K562 (cell line): Measurements from ENCODE around the gene CDC14B. TPM values are rescaled to one million over a fixed set of nuclear protein-coding genes. Genes with fewer than 3 reads are reported as not detected.

Experiments used
- ARID2 ChIP-seq: fragments of 450-650 bp; IDR thresholded peaks from 2 replicates; pipeline ENCODE4 v1.6.1; 2017; ENCODE audit warnings: antibody characterized with exemption, mild to moderate bottlenecking
- ELF1 ChIP-seq: fragments of 200-800 bp; sonication (Bioruptor generic); IDR thresholded peaks from 2 replicates; pipeline ENCODE4 v1.6.1; 2016; ENCODE audit warnings: missing genetic modification characterization, missing compliant biosample characterization
- FOXM1 ChIP-seq, 2 experiments: fragments of 450-650 bp in 1 of 2; sonication (generic) in 1 of 2; formaldehyde crosslinking in 1 of 2; IDR thresholded peaks; 2 replicates each; pipeline versions ENCODE4 v1.6.1 to v1.9.0; 2017 to 2022; ENCODE audit warnings: low read depth in 2 of 2, mild to moderate bottlenecking in 2 of 2, missing genetic modification reagents in 1 of 2, moderate library complexity in 1 of 2
- JUN ChIP-seq, 2 experiments: sonication (generic) in 1 of 2; formaldehyde crosslinking in 1 of 2; IDR thresholded peaks; 2 replicates each; pipeline versions ENCODE4 v1.6.1 to v1.8.0; 2012 to 2022; ENCODE audit warnings: borderline replicate concordance in 2 of 2, mild to moderate bottlenecking in 2 of 2, improper control_type of control experiment in 1 of 2, low read depth in 1 of 2, low read length in 1 of 2, missing genetic modification reagents in 1 of 2
- KAT7 ChIP-seq: sonication (generic); formaldehyde crosslinking; IDR thresholded peaks from 2 replicates; pipeline ENCODE4 v1.8.0; 2022; ENCODE audit warnings: missing genetic modification reagents, mild to moderate bottlenecking, borderline replicate concordance
- KHSRP ChIP-seq: fragments of 450-650 bp; IDR thresholded peaks from 2 replicates; pipeline ENCODE4 v1.6.1; 2017
- MCM3 ChIP-seq: fragments of 450-650 bp; IDR thresholded peaks from 2 replicates; pipeline ENCODE4 v1.6.1; 2016
- MCM7 ChIP-seq, 2 experiments: fragments of 450-650 bp; IDR thresholded peaks; 2 replicates each; pipeline ENCODE4 v1.6.1; 2016 to 2018
- MTA3 ChIP-seq: fragments of 450-650 bp; formaldehyde crosslinking; IDR thresholded peaks from 2 replicates; pipeline ENCODE4 v1.6.1; 2017; ENCODE audit warnings: mild to moderate bottlenecking, borderline replicate concordance
- NR3C1 ChIP-seq: sonication (generic); formaldehyde crosslinking; IDR thresholded peaks from 2 replicates; pipeline ENCODE4 v1.8.1; 2022; ENCODE audit warnings: missing genetic modification reagents
- PYGO2 ChIP-seq: fragments of 450-650 bp; IDR thresholded peaks from 2 replicates; pipeline ENCODE4 v1.6.1; 2016; ENCODE audit warnings: mild to moderate bottlenecking, missing genetic modification characterization, moderate library complexity, missing compliant biosample characterization
- RBM34 ChIP-seq: fragments of 200-400 bp; formaldehyde crosslinking; IDR thresholded peaks from 2 replicates; pipeline ENCODE4 v1.6.1; 2018; ENCODE audit warnings: low read length, borderline replicate concordance; ENCODE audit not compliant: insufficient read depth
- TEAD2 ChIP-seq: fragments of 450-650 bp; IDR thresholded peaks from 2 replicates; pipeline ENCODE4 v1.6.1; 2016; ENCODE audit warnings: missing genetic modification characterization, control low read depth, missing compliant biosample characterization
- ZFP30 ChIP-seq: fragments of 250-450 bp; sonication (Bioruptor Pico); IDR thresholded peaks from 2 replicates; pipeline ENCODE4 v1.8.0; 2022; ENCODE audit warnings: moderate library complexity, mild to moderate bottlenecking, inconsistent platforms, borderline replicate concordance
- ZKSCAN3 ChIP-seq: fragments of 250-450 bp; sonication (Bioruptor Pico); IDR thresholded peaks from 2 replicates; pipeline ENCODE4 v1.4.0; 2020
- ZNF165 ChIP-seq: fragments of 250-450 bp; sonication (Bioruptor Pico); IDR thresholded peaks from 2 replicates; pipeline ENCODE4 v1.4.0; 2020; ENCODE audit warnings: borderline replicate concordance
- ZNF282 ChIP-seq: sonication (generic); formaldehyde crosslinking; IDR thresholded peaks from 2 replicates; pipeline ENCODE4 v1.8.1; 2023; ENCODE audit warnings: missing genetic modification reagents
- ZNF324 ChIP-seq: fragments of 250-450 bp; sonication (Bioruptor Pico); IDR thresholded peaks from 2 replicates; pipeline ENCODE4 v1.4.0; 2020; ENCODE audit warnings: mild to moderate bottlenecking
- ZNF785 ChIP-seq: fragments of 250-450 bp; sonication (Bioruptor Pico); IDR thresholded peaks from 2 replicates; pipeline ENCODE4 v1.4.0; 2020; ENCODE audit warnings: mild to moderate bottlenecking
- polyA plus RNA-seq, 8 experiments: library from polyadenylated mRNA; depleted of rRNA in 4 of 8; stranded (reverse) in 5 of 8; unstranded in 3 of 8; fragments of >200 nt; fragmentation: Nextera tagmentation in 2 of 8; fragmentation: Illumina TruSeq in 1 of 8; extraction: Ambion mirVana in 2 of 8; extraction: Trizol in 1 of 8; gene quantifications; 2 replicates each; pipeline versions ENCODE4 v1.2.1 to v1.2.3, GENCODE V29; 2011 to 2014; ENCODE audit warnings: inconsistent platforms in 1 of 8, missing spikeins in 1 of 8
- total RNA-seq, 7 experiments: library from RNA; depleted of rRNA in 6 of 7; stranded (reverse); fragments of >200 nt in 6 of 7; fragmentation: Illumina TruSeq in 2 of 7; extraction: Trizol in 2 of 7; gene quantifications; 2 replicates each; pipeline versions ENCODE4 v1.2.1 to v1.2.3, GENCODE V29; 2011 to 2021; ENCODE audit warnings: low replicate concordance in 1 of 7
- TF ChIP-seq, protein P1 (sequence below), 3 experiments: fragments of 200-800 bp in 1 of 3; sonication (Bioruptor generic) in 1 of 3; sonication (generic) in 1 of 3; formaldehyde crosslinking in 1 of 3; IDR thresholded peaks; 2 replicates each; pipeline versions ENCODE4 v1.6.1 to v1.8.0; 2016 to 2022; ENCODE audit warnings: mild to moderate bottlenecking in 2 of 3, missing compliant biosample characterization in 2 of 3, missing genetic modification characterization in 2 of 3, missing genetic modification reagents in 1 of 3
- TF ChIP-seq, protein P2 (sequence below): conservative IDR thresholded peaks from 2 replicates; pipeline ENCODE4 v1.6.1; 2011; ENCODE audit warnings: low read depth, mild to moderate bottlenecking, low read length; ENCODE audit not compliant: control insufficient read depth
- TF ChIP-seq, protein P3 (sequence below), 2 experiments: IDR thresholded peaks in 1 of 2; conservative IDR thresholded peaks in 1 of 2; 2 replicates each; pipeline ENCODE4 v1.6.1; 2016; ENCODE audit warnings: low read depth in 2 of 2, mild to moderate bottlenecking in 1 of 2, missing compliant biosample characterization in 1 of 2, missing genetic modification characterization in 1 of 2, moderate library complexity in 1 of 2

CDC14B gene
- total and polyA plus RNA-seq, 9 of the 15 experiments (the other 6 are each of a cell fraction or from before 2014, with no cell fraction given), result 1.4 to 6.0 (median 3.8) TPM

DNA sequence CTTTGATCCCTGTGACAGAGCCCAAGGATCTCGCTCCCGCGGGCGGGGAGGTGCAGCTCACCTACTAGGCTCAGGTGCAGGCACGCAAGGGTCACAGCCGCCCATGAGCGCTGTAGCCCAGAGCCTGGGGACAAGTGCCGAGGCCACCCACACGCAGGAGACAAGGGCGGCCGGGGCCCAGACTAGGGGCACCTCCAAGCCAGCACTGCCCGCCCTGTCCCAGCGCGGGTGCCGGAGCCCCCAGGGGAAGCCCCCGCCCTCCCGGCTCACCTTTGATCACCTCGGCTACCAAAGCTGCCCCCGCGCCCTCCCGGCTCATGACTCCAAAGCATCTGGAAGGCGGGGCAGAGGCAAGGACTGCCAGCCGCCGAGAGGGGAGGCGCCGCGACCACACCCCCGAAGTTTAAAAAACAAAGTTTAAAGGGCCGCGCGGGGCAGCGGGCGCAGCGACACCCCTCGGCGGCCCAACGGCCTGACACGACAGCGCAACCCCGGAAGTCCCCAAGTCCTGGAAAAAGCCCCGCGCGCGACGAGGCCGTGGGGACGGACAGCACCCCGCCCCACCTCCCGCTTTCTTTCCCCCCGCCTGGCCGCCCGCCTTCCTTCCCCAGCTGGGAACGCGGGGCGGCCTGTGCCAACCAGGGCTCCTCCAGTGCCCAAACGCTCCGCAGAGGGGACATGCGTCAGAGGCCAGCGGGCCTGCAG lies 53.0 kb downstream of the CDC14B start (continued):
- TF ChIP-seq FOXM1 (IDR thresholded peaks at IDR 0.05; ENCODE audit: low read depth) (no peak), FOXM1 (CRISPR knock-in tag; IDR thresholded peaks at IDR 0.05; ENCODE audit: low read depth) (no peak), ZNF785 (CRISPR knock-in tag) (no peak), ARID2 (no peak), RBM34 (no peak), JUN (IDR thresholded peaks at IDR 0.05; ENCODE audit: borderline replicate concordance, low read depth, low read length) (0 out of 2 replicates have a peak, but pooled peaks have one; percentile 7), JUN (CRISPR knock-in tag; IDR thresholded peaks at IDR 0.05; ENCODE audit: borderline replicate concordance) (no peak), MCM7 (IDR thresholded peaks at IDR 0.05) (no peak), TEAD2 (tag) (no peak), KHSRP (no peak), ZNF282 (CRISPR knock-in tag) (no peak), KAT7 (0 out of 2 replicates have a peak, but pooled peaks have one; percentile 72), MTA3 (0 out of 2 replicates have a peak, but pooled peaks have one; percentile 46), ZKSCAN3 (no peak), PYGO2 (no peak), ELF1 (peak; percentile 98), NR3C1 (CRISPR knock-in tag) (no peak), ZNF165 (CRISPR knock-in tag) (no peak), ZNF324 (CRISPR knock-in tag) (no peak), MCM3 (no peak), ZFP30 (CRISPR knock-in tag) (no peak)
- TF ChIP-seq, protein P1, sequence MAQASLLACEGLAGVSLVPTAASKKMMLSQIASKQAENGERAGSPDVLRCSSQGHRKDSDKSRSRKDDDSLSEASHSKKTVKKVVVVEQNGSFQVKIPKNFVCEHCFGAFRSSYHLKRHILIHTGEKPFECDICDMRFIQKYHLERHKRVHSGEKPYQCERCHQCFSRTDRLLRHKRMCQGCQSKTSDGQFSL (CRISPR knock-in tag; IDR thresholded peaks at IDR 0.05), result no peak
- TF ChIP-seq, protein P1 (tag; IDR thresholded peaks at IDR 0.05), result no peak
- TF ChIP-seq, protein P2, sequence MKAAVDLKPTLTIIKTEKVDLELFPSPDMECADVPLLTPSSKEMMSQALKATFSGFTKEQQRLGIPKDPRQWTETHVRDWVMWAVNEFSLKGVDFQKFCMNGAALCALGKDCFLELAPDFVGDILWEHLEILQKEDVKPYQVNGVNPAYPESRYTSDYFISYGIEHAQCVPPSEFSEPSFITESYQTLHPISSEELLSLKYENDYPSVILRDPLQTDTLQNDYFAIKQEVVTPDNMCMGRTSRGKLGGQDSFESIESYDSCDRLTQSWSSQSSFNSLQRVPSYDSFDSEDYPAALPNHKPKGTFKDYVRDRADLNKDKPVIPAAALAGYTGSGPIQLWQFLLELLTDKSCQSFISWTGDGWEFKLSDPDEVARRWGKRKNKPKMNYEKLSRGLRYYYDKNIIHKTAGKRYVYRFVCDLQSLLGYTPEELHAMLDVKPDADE, result no peak; the same call in 1 of the 2 replicates
- TF ChIP-seq, protein P3, sequence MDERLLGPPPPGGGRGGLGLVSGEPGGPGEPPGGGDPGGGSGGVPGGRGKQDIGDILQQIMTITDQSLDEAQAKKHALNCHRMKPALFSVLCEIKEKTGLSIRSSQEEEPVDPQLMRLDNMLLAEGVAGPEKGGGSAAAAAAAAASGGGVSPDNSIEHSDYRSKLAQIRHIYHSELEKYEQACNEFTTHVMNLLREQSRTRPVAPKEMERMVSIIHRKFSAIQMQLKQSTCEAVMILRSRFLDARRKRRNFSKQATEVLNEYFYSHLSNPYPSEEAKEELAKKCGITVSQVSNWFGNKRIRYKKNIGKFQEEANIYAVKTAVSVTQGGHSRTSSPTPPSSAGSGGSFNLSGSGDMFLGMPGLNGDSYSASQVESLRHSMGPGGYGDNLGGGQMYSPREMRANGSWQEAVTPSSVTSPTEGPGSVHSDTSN (CRISPR knock-in tag; IDR thresholded peaks at IDR 0.05; ENCODE audit: low read depth), result no peak
- TF ChIP-seq, protein P3 (tag; conservative IDR thresholded peaks at IDR 0.05; ENCODE audit: low read depth), result no peak
